Right lobe of liver (tissue), 6 donors: ENCODE data around the gene ZNF620. TPM values are rescaled to one million over a fixed set of nuclear protein-coding genes. Genes with fewer than 3 reads are reported as not detected.

ENCODE experiments used
- ATAC-seq, 4 donors: fragments of 200-7000 bp; cut with Tn5 transposase; one replicate each; pipeline ENCODE4 v1.9.1; 2020; ENCODE audit warnings: mild to moderate bottlenecking in 4 of 4, moderate library complexity in 4 of 4
- DNase-seq, 3 donors: peaks; one replicate each; pipeline ENCODE4 v3.0.0-alpha.2; 2020
- H3K27ac ChIP-seq, 3 donors: fragments of 200-600 bp; one replicate each; pipeline ENCODE4 v1.8.0; 2022
- H3K27me3 ChIP-seq, 2 donors: fragments of 200-600 bp; one replicate each; pipeline ENCODE4 v1.8.0; 2022
- H3K36me3 ChIP-seq, 4 donors: fragments of 200-600 bp; sonication (generic) in 1 of 4; one replicate each; pipeline versions ENCODE4 v1.5.1 to v1.8.0; 2017 to 2022; ENCODE audit warnings: control low read depth in 1 of 4
- H3K4me1 ChIP-seq, 4 donors: fragments of 200-600 bp; sonication (generic) in 1 of 4; one replicate each; pipeline versions ENCODE4 v1.5.1 to v1.8.0; 2017 to 2022; ENCODE audit warnings: control low read depth in 1 of 4
- H3K4me3 ChIP-seq, 3 donors: fragments of 200-600 bp; one replicate each; pipeline ENCODE4 v1.8.0; 2022
- H3K9me3 ChIP-seq, 4 donors: fragments of 200-600 bp; sonication (generic) in 1 of 4; one replicate each; pipeline versions ENCODE4 v1.5.1 to v1.8.0; 2017 to 2022; ENCODE audit warnings: control low read depth in 1 of 4
- CTCF ChIP-seq, 4 donors: fragments of 200-600 bp in 3 of 4; fragments of 450-650 bp in 1 of 4; IDR thresholded peaks; one replicate each; pipeline versions ENCODE4 v1.5.1 to v1.8.0; 2016 to 2022; ENCODE audit warnings: antibody characterized with exemption in 4 of 4, mild to moderate bottlenecking in 2 of 4
- POLR2A ChIP-seq: fragments of 450-650 bp; IDR thresholded peaks from one replicate; pipeline ENCODE4 v1.6.1; 2017; ENCODE audit warnings: antibody characterized with exemption, mild to moderate bottlenecking
- WGBS: methylation state at CpG from one replicate; pipeline ENCODE4 v1.1.6; 2018; ENCODE audit warnings: low coverage, low lambda C conversion rate; ENCODE audit not compliant: insufficient coverage; ENCODE audit errors: missing lambda C conversion rate; 5-methylcytosine and 5-hydroxymethylcytosine counted together
- intact Hi-C, 2 donors: fragments of 100-400 bp; cut with DNase I; formaldehyde crosslinking; loops; one replicate each; pipeline versions ENCODE4 v1.11.2 to v1.14.1; 2022
- total RNA-seq, 6 experiments: library from RNA; depleted of rRNA in 2 of 6; stranded (reverse); fragments of >200 nt in 2 of 6; fragmentation: NEBNext Ultra II Directional in 3 of 6; extraction: Animal tissue kit (Norgen Biotek cat#: 25700) in 3 of 6; gene quantifications; one replicate each; pipeline versions ENCODE4 v1.1.0 to v1.2.4, GENCODE V29; 2016 to 2023
- donor health status: DM: no; HTN: yes; CAD: no.
- donor health status: DM: no; HTN: no; CAD: no.
- donor health status: DM: no; HTN: no; CAD: no.
- donor health status: DM: no; HTN: yes; CAD: no.
- donor health status: DM: no; HTN: yes; CAD: no.

Gene ZNF620
- total RNA-seq, 6 experiments from 2014 or later = 1.1 to 2.3 (median 1.6) TPM

GRCh38 chr3:40524222-40524567 is 18.4 kb downstream of the ZNF620 start:
- Histone ChIP-seq H3K4me3 (peak overlapping the region; percentile 63 to 86 (median 68)), H3K36me3 (peaks cover 0 to 8% (median 2%) of the 10 kb centered on the region in 4 donors), H3K4me1 (no peaks in the 10 kb centered on the region), H3K27me3 (no peaks in the 10 kb centered on the region), H3K9me3 (no peaks in the 10 kb centered on the region), H3K27ac (peak overlapping the region; percentile 56 to 69 (median 65))
- TF ChIP-seq CTCF (IDR thresholded peaks at IDR 0.05) (no peak), POLR2A (no peak)
- intact Hi-C loops = no loop called here
- ATAC-seq (no peak), DNase-seq (no peak)
- 7% methylated on average over 4 of the region's 5 CpGs for WGBS

GRCh38 chr3:40524568-40525285 is 18.9 kb downstream of the ZNF620 start, which contains the start of gene ZNF621:
TSS of gene ZNF621 (plus strand) at chr3:40524960. CDS start at chr3:40525841, 881 bp downstream.
- DNase-seq (peak; percentile 93 to 94 (median 94)), ATAC-seq (peak; percentile 99 to 100 (median 100))
- TF ChIP-seq CTCF (IDR thresholded peaks at IDR 0.05) (peak in 2 of 4 donors; percentile 10 to 16), POLR2A (peak; percentile 93)
- Histone ChIP-seq H3K4me3 (peak within 1 kb of the TSS; percentile 63 to 86 (median 68)), H3K27me3 (no peaks in the 10 kb centered on the region), H3K36me3 (peaks cover 0 to 12% (median 2%) of the 10 kb centered on the region in 4 donors), H3K27ac (peak within 1 kb of the TSS; percentile 56 to 69 (median 65)), H3K4me1 (no peaks in the 10 kb centered on the region), H3K9me3 (no peaks in the 10 kb centered on the region)
- intact Hi-C loops = no loop called here
- 0% methylated on average over 2 of the region's 59 CpGs for WGBS

- DNase-seq (no peak), ATAC-seq (no peak)
- H3K27ac ChIP-seq = no peak overlapping the region
- H3K36me3 ChIP-seq = peaks cover 0 to 42% (median 16%) of the 10 kb centered on the region in 4 donors
- 96% methylated on average over 3 of the region's 3 CpGs for WGBS
- peaks cover 0 to 6% (median 0%) of the 10 kb centered on the region in 4 donors for H3K9me3 ChIP-seq
- H3K4me1 ChIP-seq = no peaks in the 10 kb centered on the region
- no peaks in the 10 kb centered on the region for H3K27me3 ChIP-seq
- intact Hi-C loops = no loop called here
- H3K4me3 ChIP-seq = no peak overlapping the region
- TF ChIP-seq CTCF (IDR thresholded peaks at IDR 0.05) = no peak
- no peak for TF ChIP-seq POLR2A
Measured at GRCh38 chr3:40528426-40528825, 22.6 kb downstream of the ZNF620 start.

- DNase-seq = no peak
- no peak for TF ChIP-seq POLR2A
- TF ChIP-seq CTCF (IDR thresholded peaks at IDR 0.05) = no peak
- H3K27ac ChIP-seq = no peak overlapping the region
- ATAC-seq = no peak
- no peaks in the 10 kb centered on the region for H3K4me1 ChIP-seq
- H3K4me3 ChIP-seq = no peak overlapping the region
- peaks cover 0 to 42% (median 20%) of the 10 kb centered on the region in 4 donors for H3K36me3 ChIP-seq
- H3K9me3 ChIP-seq = peaks cover 0 to 6% (median 0%) of the 10 kb centered on the region in 4 donors
- H3K27me3 ChIP-seq = no peaks in the 10 kb centered on the region
- intact Hi-C loops = no loop called here
- WGBS = 97% methylated on average over 3 of the region's 5 CpGs
Measured at GRCh38 chr3:40532252-40532651, 26.4 kb downstream of the ZNF620 start.
